C4-2B (cell line): ENCODE results near the gene CRIP3.

Experiments
- ZFX ChIP-seq: fragments of 450-650 bp; IDR thresholded peaks from 2 replicates; pipeline ENCODE4 v1.6.1; 2017
- TF ChIP-seq, protein P1 (sequence below): fragments of 450-650 bp; conservative IDR thresholded peaks from 2 replicates; pipeline ENCODE4 v1.5.1; 2017; ENCODE audit warnings: mild to moderate bottlenecking

DNA sequence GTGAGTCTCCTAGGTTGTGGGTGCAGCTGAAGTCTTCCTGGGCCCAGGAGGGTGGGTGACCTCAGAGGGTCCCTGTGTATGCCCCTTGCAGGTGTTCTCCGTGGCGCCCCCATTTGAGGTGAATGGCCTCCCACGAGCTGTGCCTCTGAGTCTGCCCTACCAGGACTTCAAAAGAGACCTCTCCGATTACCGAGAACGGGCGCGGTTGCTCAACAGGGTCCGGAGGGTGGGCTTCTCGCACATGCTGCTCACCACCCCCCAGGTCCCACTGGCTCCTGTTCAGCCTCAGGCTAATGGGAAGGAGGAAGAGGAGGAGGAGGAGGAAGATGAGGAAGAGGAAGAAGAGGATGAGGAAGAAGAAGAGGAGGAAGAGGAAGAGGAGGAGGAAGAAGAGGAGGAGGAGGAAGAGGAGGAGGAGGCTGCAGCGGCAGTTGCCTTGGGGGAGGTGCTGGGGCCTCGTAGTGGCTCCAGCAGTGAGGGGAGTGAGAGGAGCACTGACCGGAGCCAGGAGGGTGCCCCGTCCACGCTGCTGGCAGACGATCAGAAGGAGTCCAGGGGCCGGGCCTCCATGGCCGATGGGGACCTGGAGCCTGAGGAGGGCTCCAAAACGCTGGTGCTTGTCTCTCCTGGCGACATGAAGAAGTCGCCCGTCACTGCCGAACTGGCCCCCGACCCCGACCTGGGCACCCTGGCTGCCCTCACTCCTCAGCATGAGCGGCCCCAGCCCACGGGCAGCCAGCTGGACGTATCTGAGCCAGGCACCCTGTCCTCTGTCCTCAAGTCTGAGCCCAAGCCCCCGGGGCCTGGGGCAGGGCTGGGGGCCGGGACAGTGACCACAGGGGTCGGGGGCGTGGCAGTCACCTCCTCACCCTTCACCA lies 25.8 kb downstream of the CRIP3 start:
- TF ChIP-seq, protein P1, sequence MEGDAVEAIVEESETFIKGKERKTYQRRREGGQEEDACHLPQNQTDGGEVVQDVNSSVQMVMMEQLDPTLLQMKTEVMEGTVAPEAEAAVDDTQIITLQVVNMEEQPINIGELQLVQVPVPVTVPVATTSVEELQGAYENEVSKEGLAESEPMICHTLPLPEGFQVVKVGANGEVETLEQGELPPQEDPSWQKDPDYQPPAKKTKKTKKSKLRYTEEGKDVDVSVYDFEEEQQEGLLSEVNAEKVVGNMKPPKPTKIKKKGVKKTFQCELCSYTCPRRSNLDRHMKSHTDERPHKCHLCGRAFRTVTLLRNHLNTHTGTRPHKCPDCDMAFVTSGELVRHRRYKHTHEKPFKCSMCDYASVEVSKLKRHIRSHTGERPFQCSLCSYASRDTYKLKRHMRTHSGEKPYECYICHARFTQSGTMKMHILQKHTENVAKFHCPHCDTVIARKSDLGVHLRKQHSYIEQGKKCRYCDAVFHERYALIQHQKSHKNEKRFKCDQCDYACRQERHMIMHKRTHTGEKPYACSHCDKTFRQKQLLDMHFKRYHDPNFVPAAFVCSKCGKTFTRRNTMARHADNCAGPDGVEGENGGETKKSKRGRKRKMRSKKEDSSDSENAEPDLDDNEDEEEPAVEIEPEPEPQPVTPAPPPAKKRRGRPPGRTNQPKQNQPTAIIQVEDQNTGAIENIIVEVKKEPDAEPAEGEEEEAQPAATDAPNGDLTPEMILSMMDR = no peak
- no peak for TF ChIP-seq ZFX
